DND-41 (cell line): ENCODE results near the gene IRF6.

ENCODE experiments used
- ATAC-seq: fragments of 200-7000 bp; cut with Tn5 transposase; 3 replicates; pipeline ENCODE4 v1.9.1; 2021; ENCODE audit warnings: low read depth; ENCODE audit not compliant: insufficient read depth
- DNase-seq: peaks from one replicate; pipeline ENCODE4 v3.0.0-alpha.2; 2020
- H2AFZ ChIP-seq: 2 replicates; pipeline ENCODE4 v1.6.0; 2012; ENCODE audit warnings: low read depth, low read length
- H3K27ac ChIP-seq: 2 replicates; pipeline ENCODE4 v1.5.1; 2012; ENCODE audit warnings: low read length, inconsistent platforms
- H3K27me3 ChIP-seq: fragments of 200-600 bp; sonication (generic); 2 replicates; pipeline ENCODE4 v1.6.0; 2012; ENCODE audit warnings: low read length, mild to moderate bottlenecking, inconsistent platforms; ENCODE audit not compliant: insufficient read depth, poor library complexity
- H3K36me3 ChIP-seq: 2 replicates; pipeline ENCODE4 v1.5.1; 2012; ENCODE audit warnings: low read length, inconsistent platforms; ENCODE audit not compliant: insufficient read depth
- H3K4me1 ChIP-seq: 2 replicates; pipeline ENCODE4 v1.5.1; 2012; ENCODE audit warnings: mild to moderate bottlenecking, low read length; ENCODE audit not compliant: insufficient read depth
- H3K4me2 ChIP-seq: 2 replicates; pipeline ENCODE4 v1.6.0; 2012; ENCODE audit warnings: mild to moderate bottlenecking, moderate library complexity, low read length, inconsistent platforms; ENCODE audit not compliant: insufficient read depth
- H3K4me3 ChIP-seq, 2 experiments: fragments of 200-600 bp in 1 of 2; shearing (Covaris generic) in 1 of 2; 2 replicates each; pipeline ENCODE4 v1.5.1; 2012 to 2016; ENCODE audit warnings: inconsistent platforms in 2 of 2, low read length in 2 of 2, mild to moderate bottlenecking in 2 of 2, low read depth in 1 of 2, moderate library complexity in 1 of 2
- H3K79me2 ChIP-seq: 2 replicates; pipeline ENCODE4 v1.6.0; 2012; ENCODE audit warnings: low read length, inconsistent platforms; ENCODE audit not compliant: insufficient read depth
- H3K9ac ChIP-seq: 2 replicates; pipeline ENCODE4 v1.6.0; 2012; ENCODE audit warnings: low read depth, mild to moderate bottlenecking, inconsistent platforms, low read length, moderate library complexity
- H3K9me3 ChIP-seq: 2 replicates; pipeline ENCODE4 v1.5.1; 2012; ENCODE audit warnings: low read length, moderate library complexity, mild to moderate bottlenecking, inconsistent platforms; ENCODE audit not compliant: insufficient read depth, severe bottlenecking
- H4K20me1 ChIP-seq: 2 replicates; pipeline ENCODE4 v1.6.0; 2012; ENCODE audit warnings: low read length; ENCODE audit not compliant: insufficient read depth
- EZH2 ChIP-seq: IDR thresholded peaks from 3 replicates; pipeline ENCODE4 v1.6.1; 2012; ENCODE audit warnings: borderline replicate concordance, low read depth, mild to moderate bottlenecking, moderate library complexity, low read length, inconsistent platforms; ENCODE audit not compliant: severe bottlenecking
- TF ChIP-seq, protein P1 (sequence below): IDR thresholded peaks from 2 replicates; pipeline ENCODE4 v1.5.1; 2012; ENCODE audit warnings: borderline replicate concordance, low read length, moderate library complexity, mild to moderate bottlenecking; ENCODE audit not compliant: poor library complexity, severe bottlenecking; ENCODE audit errors: extremely low read depth

IRF6 gene

DNA sequence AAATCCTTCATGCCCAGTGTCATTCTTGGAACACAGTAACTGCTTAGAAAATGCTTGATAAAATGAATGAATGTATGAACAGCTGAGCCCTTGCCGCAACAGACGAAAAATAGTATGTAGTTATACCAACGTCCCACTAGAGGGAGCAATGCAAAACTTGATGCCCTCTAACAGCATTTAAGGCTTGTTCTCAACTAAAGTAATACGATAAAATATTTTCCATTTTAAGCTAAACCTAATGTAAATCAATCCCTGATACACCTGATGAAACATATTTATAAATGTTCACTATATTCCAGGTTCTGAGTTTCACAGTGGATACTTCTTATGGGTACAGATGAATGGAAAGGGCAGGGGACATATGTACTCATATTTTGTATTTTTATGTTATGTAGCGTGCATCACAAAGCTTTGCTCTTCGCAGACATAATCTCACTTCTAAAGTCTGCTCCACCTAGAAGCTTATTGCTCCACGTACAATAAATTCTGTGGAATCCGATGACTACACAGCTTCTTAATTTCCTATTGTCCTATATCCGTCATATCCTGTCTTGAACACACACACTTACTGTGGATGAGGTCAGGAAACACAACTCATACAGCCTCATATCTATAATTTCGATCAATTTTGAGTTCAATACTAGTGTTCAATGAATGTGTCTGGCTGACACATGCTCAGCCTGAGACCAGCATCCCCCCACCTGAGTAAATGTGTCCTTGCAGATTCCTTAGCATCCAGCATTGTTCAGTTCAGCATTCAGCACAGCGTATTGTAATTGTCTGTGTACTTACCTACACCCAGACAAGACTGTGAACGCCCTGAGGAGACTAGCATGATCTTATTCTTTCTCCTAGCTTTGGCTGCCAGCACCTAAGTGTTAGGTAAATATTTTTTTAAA lies 17.4 kb upstream of the IRF6 start:
- ATAC-seq, result peak; percentile 58
- peak overlapping the region; percentile 34; the same call in 1 of the 2 replicates for H3K4me2 ChIP-seq
- peaks cover 20% of the 10 kb centered on the region for H3K4me1 ChIP-seq
- TF ChIP-seq EZH2, result no peak
- TF ChIP-seq, protein P1, sequence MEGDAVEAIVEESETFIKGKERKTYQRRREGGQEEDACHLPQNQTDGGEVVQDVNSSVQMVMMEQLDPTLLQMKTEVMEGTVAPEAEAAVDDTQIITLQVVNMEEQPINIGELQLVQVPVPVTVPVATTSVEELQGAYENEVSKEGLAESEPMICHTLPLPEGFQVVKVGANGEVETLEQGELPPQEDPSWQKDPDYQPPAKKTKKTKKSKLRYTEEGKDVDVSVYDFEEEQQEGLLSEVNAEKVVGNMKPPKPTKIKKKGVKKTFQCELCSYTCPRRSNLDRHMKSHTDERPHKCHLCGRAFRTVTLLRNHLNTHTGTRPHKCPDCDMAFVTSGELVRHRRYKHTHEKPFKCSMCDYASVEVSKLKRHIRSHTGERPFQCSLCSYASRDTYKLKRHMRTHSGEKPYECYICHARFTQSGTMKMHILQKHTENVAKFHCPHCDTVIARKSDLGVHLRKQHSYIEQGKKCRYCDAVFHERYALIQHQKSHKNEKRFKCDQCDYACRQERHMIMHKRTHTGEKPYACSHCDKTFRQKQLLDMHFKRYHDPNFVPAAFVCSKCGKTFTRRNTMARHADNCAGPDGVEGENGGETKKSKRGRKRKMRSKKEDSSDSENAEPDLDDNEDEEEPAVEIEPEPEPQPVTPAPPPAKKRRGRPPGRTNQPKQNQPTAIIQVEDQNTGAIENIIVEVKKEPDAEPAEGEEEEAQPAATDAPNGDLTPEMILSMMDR, result peak; percentile 82
- no peak overlapping the region for H3K4me3 ChIP-seq
- H3K79me2 ChIP-seq, result peaks cover 6% of the 10 kb centered on the region
- DNase-seq, result peak; percentile 35
- no peak overlapping the region for H3K9ac ChIP-seq
- peaks cover 6% of the 10 kb centered on the region for H3K27me3 ChIP-seq
- H3K27ac ChIP-seq, result no peak overlapping the region
- H4K20me1 ChIP-seq, result no peaks in the 10 kb centered on the region
- H2AFZ ChIP-seq, result peak overlapping the region; percentile 66
- no peaks in the 10 kb centered on the region for H3K9me3 ChIP-seq
- no peaks in the 10 kb centered on the region for H3K36me3 ChIP-seq

DNA sequence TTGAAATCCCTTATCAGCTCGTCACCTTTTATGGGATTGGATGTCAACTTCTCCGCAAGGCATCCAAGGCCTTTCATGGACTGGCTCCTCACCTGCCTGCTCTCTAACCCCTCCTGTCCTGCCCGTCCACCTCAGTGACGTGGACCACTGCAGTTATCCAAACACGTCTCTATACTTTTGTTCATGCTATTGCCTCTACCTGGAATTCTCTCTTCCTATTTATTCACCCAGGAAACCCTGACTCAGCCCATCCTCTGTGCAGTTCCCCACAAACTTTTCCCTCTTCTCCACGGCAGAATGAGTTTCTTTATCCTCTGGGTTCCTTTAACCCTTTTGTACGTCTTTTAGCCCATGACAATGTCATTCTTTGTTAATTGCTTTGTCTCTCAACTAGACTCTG lies 16.8 kb upstream of the IRF6 start:
- H3K36me3 ChIP-seq, result no peaks in the 10 kb centered on the region
- peak overlapping the region; percentile 34; the same call in 1 of the 2 replicates for H3K4me2 ChIP-seq
- DNase-seq (no peak), ATAC-seq (no peak)
- H2AFZ ChIP-seq, result peak overlapping the region; percentile 64
- no peaks in the 10 kb centered on the region for H3K9me3 ChIP-seq
- peaks cover 6% of the 10 kb centered on the region for H3K27me3 ChIP-seq
- no peak overlapping the region for H3K4me3 ChIP-seq
- H3K4me1 ChIP-seq, result peaks cover 20% of the 10 kb centered on the region
- no peak overlapping the region for H3K27ac ChIP-seq
- H3K9ac ChIP-seq, result no peak overlapping the region
- TF ChIP-seq EZH2, result no peak
- TF ChIP-seq, protein P1, result no peak
- no peaks in the 10 kb centered on the region for H3K79me2 ChIP-seq
- no peaks in the 10 kb centered on the region for H4K20me1 ChIP-seq

DNA sequence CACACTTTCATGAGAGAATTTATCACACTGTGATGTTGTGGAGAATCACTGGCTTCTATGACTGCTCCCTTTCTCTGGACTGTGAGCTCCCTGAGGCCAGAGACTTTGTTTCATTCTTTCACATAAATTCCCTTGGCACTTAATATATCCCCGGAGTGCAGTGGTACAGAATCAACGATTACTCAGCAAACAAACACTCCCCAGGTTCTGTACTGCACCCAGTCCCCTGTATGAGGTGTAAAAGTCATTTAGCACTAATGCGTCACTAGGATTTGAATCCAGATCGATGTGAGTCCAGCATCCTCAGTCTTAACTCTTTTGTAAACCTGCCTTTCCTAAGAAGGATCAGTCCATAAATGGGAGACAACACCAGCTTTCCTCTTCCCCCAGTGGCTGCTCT lies 15.0 kb upstream of the IRF6 start:
- Histone ChIP-seq H3K9me3 (no peaks in the 10 kb centered on the region), H3K36me3 (no peaks in the 10 kb centered on the region)
- no peak for ATAC-seq

More for the DNA sequence above, 15.0 kb upstream of the IRF6 start:
- no peak overlapping the region for H2AFZ ChIP-seq
- H4K20me1 ChIP-seq, result no peaks in the 10 kb centered on the region
- peaks cover 9% of the 10 kb centered on the region for H3K27me3 ChIP-seq
- peaks cover 9% of the 10 kb centered on the region; the same call in 1 of the 2 replicates for H3K4me1 ChIP-seq
- no peak overlapping the region for H3K9ac ChIP-seq
- H3K27ac ChIP-seq, result no peak overlapping the region
- TF ChIP-seq, protein P1, result no peak
- no peak for TF ChIP-seq EZH2
- H3K79me2 ChIP-seq, result no peaks in the 10 kb centered on the region
- H3K4me2 ChIP-seq, result no peak overlapping the region
- no peak for DNase-seq
- H3K4me3 ChIP-seq, result no peak overlapping the region
